Mucosa of gallbladder (tissue), 1 donor: Measurements from ENCODE around the gene ISLR. TPM values are rescaled to one million over a fixed set of nuclear protein-coding genes. Genes with fewer than 3 reads are reported as not detected.
A peak's percentile ranks its signal among the peaks of the same experiment; 100 is the strongest.

Experiments
- DNase-seq: peaks from one replicate; pipeline ENCODE4 v3.0.0-alpha.2; 2020; ENCODE audit warnings: low spot score
- total RNA-seq: library from RNA; stranded (reverse); gene quantifications from one replicate; pipeline ENCODE4 v1.2.1, GENCODE V29; 2021
- donor health status: DM: no; HTN: no; CAD: no.

Gene ISLR
- total RNA-seq, 1 donor from 2014 or later: 53.0 TPM

DNA sequence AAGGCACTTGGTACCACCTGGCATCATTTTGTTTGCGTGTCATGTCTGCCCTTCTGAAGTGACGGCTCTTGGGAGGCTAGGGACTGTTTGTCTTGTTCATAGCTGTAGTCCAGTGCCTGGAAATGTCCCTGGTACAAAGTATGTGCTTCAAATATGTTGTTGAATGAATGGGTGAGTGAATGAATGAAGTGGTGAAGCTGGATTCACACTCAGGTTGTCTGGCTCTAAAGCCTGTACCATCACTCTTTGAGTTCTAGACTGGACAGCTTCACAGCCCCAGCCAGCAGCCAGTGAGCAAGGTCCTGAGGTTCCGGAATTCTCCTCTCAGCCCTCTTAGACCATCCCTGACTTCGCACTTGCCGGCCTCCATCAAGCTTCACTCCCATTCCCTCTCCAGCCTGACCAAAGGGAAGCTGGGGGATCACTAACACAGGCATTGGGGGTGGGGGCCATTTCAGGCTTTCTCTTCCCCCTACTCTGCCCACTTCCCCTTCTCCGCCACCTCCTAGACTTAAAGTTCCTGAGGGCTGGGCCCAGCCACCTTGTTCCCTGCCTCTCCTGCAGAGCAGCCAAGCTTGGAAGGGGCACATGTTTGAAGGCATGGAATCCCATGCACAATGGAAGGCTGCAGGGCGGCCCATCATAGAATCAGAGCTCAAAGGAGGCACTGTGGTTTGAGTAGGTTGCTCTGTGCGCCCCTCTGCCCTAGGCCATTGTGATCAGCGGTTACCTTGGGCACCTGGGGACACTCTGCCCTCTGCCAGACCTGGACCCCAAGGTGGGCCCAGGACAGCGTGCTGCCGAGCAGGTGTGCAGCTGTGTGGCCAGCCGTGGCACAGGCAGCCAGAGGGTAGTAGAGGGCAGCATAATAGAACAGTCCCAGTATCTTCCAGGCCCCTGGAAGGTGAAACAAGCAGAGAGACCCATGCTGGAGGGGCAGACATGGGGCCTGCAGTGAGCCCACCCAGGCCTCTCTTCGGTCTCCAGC is 21.4 kb downstream of the ISLR start:
- no peak for DNase-seq

DNA sequence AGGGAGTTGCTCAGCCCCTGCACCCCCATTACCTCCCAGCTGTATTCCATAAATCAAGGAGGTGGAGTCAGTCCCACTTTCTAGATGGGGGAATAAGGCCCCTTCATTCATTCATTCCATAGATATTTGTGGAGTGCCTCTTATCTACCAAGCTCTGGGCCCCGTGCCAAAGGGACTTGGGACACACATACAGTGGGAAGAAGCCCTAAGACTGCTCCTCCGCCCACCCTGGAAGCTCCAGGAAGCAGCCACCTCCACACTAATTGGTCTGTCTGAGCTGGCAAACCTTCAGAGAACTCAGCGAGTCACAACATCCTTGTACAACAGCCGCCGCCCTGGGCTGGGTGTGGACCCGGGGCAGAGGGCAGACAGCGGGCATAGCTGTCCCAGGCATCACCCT is 22.7 kb downstream of the ISLR start:
- peak; percentile 78 for DNase-seq

DNA sequence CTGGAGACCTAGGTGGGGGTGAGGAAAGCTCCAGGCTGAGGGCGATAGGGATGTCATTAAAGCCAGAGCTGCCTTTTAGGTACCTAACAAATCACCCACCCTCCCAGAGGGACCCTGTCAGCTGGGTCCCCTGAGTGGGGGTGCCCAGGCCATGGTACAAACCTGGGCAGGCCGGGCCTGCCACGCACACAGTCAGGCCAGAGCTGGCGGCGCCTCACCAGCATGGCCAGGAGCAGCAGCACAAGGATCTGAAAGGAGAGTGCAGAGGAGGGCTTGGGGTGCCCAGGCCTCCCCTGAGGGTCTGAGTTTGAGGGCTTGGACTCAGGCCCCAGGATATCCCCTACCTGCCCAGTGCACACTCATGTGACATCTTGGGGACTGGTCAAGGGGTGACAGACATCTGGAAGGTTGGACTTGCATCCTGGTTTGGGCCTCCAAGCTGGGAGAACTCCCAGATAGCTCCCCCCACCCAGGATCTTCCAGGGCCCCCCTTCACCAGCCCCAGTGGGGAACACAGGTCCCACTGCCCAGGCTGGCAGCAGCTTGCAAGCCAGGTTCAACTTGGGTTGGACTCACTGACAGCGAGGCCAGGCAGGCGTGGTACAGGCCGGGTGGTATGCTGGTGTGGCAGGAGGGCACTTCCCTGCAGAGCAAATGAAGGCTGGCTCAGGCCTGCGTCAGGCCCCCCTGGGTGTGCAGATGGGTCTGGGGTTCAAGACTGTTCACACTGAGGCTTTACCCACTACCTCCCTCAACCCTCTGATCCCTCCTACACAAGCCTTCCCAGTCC is 23.9 kb downstream of the ISLR start:
- no peak for DNase-seq

DNA sequence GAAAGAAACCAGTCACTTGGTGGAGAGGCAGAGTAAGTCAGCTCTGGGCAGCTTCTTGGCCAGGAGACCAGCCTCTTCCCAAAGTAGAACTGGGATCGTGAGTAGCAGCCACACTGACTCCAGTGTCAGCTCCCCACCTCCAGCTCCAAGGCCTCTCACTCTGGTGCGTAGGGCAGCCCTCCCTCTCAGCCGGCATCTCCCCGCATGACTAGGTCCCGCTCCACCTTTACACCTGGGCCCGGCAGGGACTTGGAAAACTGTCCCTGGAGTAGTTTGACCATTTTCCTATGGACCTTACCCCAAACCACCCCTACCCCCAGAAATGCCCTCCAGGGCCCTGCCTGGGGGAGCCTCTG is 25.8 kb downstream of the ISLR start:
- no peak for DNase-seq

DNA sequence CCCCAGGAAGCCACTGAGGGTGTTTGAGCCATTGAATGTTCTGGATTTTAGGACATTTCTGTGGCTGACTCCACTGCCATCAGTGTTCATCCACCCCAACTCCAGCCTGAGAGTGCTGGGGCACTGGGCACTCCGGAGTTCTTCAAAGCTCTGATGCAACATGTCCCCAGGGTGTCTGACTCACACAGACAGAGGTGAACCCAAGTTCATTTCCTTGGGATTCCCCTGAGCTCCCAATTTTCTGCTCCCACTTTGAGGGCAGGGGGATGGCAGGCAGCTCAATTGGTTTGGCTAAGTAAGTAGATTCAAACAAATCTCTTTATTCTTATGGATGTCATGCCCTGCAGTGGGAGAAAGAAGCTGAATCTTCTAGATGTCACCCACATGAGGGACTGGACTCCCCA is 26.9 kb downstream of the ISLR start:
- peak; percentile 32 for DNase-seq

DNA sequence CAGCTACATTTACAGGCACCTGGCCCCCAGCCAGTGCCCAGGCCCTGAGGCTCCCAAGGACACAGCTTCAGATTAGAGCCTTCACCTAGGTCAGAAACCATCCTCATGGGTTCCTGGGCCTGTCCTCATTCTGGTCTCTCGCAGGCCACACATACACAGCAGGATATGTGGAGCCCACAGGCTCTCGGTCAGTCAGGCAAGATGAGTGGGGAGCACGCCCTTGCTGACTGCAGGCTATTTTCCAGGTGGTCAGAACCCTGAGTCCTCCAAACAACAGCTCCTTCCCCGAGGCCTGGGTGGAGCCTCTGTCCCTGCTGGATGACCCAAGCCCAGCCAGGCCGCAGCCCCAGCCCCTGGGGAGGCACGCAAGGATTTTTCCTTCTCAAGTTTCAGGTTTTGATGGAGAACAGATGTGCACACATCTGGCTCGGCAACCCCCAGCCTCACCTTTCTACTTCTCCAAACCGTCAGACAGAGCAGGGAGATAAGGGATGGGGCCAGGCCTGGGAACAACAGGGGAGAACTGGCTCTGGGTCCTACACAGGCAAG is 27.4 kb downstream of the ISLR start:
- no peak for DNase-seq

DNA sequence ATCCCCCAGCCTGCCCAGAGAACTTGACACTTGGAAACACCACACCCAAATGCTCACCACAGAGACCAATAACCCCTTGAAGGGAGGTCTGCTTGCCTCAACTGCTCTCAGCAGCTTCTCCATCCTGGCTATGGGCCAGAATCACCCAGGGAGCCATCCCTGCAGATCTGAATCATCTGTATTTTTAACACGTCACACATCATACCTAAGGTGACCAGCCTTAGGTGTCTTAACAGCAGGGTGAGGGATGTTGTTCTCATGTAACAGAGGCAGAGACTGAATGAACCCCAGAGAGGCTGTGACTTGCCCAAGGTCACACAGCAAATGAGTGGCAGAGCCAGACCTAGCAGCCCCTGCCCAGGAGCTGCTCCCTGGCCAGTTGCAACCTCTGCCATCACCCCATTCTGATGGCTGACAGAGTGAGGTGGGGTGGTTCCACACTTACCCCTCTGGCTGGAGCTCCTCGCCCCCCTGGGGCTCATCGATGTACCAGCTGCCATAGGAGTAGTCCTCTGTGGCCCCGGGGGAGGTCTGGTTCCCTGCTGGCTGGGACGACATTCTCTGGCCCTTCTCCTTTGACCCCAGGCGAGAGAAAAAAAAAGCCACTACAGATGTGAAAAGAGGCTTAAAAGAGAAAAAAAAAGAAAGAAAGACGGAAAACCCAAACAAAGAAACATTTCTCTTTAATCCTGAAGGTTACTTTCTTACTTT is 28.4 kb downstream of the ISLR start:
- no peak for DNase-seq

DNA sequence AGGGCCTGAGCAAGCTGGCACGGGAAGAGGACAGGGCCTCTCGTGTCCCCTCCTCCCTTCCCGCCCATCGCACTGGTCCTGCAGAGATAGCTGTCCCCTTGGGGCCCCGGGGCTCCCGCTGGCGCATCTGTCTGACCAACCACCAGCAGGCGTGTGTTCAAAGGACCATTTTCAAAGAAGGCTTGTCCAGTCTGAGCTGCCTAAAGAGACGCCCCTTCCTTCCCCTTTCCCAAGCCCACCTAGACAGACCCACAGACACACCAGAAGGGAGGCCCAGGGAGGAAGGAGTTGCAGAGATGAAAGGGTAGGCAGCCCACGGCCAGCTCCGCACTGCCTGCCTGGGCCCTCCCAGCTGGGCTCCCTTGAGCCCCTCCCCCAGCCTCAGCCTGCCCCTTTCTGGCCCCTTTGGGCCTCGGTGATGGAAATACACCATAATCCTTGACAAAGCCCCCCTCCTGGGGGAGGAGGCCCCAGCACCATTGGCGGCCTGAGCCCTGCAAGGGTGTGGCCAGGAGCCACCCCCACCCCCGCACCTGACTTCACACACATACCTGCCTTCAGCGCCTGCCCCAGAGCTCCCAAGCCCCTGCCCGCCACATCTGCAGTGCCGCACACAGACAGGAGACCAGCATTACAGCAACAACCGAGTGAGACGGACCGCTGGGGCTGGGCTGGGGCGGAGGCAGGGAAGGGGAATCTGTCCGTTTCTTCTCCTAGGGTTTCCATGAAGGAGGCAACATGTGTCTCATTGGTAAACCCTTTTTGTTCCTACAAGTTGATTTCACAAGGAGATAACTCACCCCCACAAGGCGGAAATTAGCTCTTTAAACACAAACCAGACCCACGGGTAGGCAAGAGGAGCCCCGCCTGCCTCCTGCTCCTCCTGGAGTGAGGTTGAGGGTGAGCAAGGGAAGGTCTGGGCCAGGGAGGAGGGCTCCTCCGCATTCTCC is 29.2 kb downstream of the ISLR start, which contains the start of gene STRA6:
Gene STRA6, minus strand, starts transcription at position 336 of the 950 bp plus-strand sequence. CDS start 520 bp downstream, outside the sequence.
- no peak for DNase-seq

DNA sequence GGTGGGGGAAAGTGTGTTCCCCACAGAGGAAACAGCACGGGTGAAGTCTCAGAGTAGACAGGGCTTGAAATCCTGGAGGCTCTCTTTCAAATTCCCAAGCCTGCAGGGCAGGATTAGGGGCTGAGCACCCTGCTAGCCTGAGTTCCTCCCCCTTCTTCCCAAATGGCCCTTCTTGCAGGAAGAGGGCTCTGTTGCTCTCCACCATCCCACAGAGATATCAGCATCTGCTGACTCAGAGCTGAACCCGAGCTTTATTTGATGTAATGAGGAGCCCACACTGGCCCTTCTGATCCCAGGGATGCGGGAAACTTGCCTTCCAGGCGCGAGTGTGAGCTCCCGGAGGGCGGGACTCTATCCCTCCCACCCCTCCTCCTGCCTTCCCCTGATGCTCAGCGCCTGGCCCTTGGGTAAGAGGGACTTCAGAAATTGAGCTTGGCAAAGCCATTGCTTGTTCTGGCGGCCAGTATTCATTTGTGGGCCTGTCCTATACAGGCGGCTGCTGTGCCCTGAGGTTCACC is 30.5 kb downstream of the ISLR start:
- peak; percentile 23 for DNase-seq

DNA sequence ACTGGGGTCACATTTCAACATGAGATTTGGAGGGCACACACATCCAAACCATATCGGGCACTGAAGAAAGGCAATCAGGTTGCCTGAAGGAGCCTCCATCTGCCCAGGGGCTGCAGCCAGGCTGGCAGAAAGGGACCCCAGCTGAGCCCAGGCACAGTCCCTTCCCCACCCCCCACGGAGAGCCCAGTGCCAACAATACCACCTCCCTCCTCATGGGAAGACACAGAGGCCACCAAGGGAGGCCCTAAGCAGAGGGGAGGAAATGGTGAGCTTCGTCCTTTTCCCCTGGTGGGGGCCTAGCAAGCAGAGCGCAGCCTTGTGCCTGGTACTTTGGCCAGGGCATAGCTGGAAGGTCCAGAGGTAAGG is 32.1 kb downstream of the ISLR start:
- DNase-seq: no peak

DNA sequence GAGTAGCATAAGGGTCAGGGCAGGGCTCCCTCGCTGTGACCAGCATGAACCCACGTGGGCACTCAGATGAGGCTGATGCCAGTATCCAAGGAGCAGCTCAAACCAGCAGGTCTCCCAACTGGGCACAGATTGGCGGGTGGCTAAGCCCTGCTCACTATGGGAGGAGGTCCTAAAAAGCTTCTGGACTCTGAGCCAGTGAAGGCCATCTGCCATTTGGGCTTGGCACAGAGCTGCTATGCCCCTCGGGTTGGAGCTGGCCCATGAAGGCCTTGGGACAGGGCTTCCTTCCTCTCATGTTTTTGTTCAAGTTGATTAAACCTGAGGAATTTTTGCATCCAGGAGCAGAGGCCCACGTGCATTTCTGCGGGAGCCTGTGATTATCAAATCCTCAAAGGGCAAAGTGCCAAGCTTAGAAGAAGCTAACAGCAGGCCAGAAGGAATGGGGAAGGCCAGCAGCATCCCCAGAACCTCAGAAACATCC is 33.3 kb downstream of the ISLR start:
- DNase-seq: no peak

DNA sequence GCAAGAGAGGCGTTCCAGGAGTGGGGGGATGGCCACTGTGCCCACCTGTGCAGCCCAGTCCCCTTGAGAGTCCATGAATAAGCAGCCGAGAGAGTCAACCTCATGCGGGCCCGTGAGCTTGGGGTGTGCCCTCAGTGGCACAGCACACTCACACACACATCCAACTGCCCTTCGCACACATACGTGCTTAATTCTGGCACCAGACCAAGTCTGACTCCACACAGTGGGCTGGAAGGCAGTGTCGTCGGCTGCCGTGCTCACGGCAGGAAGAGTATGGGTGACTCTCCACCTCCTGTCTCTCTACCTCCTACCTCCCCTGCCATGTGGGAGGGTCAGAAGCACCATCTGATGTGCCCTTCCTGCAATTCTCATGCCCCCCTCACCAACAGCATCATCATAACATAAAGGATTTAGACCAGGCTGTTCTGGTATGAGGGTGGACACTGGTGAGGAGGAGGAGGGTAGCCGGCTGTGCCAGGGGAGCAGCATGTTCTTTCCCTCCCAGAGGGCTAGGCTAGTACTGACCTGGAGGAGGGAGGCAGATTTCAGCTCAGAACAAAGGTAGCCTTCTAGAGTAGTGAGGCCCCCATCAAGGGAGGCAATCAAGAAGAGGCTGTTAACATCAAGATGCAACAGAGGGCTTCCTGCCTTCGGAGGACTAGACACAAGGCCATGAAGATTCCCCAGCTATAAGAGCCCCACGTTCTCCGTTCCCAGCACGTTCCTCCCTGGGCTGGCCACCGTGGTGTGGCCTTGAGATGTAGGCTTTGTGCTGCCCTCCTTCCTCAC is 34.3 kb downstream of the ISLR start:
- DNase-seq: no peak

DNA sequence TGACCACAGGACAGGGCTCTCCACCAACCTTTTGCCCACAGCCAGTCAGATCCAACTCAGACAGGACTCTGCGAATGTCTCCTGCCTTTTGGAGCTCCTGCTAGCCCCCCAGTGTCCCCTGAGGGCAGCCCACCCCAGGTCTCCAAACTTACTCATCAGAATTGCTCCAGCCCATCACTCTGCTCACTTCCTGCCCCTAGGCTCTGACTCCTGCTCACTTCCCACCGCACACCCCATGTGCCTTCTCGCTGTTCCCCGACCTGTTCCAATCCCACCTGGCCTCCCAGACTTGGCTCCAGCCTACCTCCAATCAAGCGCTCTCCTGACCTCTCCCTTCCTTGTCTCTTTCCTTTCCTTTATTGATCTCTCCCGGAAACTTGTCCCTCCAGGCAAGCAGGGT is 35.0 kb downstream of the ISLR start:
- no peak for DNase-seq

DNA sequence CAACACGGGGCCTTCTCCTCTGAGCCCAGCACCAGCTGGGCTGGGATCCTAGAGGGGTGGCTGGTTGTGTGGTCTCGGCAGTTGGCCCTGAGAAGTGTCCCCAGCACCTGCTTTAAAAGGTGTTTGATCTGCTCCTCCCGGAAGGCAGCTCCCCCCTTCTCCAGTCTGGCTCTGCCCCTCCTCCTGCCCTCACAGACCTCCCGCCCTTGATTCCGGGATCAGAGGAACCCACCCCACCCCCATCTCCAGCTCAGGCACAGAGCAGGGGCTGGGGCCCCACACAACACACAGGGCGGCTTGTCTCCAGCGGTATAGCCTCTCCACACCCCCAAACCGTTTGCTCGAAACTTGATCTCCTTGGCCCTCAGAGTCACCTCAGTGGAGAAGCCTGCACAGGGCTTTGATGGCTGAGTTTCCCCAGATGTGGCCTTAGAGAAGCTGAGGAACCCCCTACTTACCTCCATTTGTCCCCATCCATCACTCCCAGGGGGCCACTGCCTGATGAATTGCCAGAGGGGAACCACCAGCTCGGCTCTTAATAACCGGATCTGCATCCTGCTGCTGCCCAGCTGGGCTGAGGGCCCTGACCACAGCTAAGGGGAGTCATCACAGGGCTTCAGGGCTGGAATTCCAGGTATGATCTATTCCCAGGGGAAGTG is 35.5 kb downstream of the ISLR start:
- no peak for DNase-seq

DNA sequence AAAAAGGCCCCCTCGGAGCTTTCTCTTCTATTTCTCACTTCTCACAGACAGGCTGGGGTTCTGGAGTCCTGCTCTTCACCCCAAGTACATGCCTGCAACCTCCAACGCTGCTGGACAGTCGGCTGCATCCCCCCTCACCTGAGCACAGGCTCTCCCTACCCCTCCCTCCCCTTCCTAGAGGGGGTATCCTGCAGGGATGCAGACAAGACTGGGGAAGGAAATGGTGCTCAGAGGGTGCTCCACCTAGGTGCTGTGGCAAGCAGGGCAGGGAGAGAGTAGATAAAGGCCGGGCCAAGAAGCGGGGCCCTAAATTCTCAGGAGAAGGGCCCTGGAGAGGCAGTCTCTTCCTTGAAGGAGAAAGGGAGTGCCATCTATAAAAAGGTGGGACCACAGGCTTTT is 36.0 kb downstream of the ISLR start:
- DNase-seq: no peak

DNA sequence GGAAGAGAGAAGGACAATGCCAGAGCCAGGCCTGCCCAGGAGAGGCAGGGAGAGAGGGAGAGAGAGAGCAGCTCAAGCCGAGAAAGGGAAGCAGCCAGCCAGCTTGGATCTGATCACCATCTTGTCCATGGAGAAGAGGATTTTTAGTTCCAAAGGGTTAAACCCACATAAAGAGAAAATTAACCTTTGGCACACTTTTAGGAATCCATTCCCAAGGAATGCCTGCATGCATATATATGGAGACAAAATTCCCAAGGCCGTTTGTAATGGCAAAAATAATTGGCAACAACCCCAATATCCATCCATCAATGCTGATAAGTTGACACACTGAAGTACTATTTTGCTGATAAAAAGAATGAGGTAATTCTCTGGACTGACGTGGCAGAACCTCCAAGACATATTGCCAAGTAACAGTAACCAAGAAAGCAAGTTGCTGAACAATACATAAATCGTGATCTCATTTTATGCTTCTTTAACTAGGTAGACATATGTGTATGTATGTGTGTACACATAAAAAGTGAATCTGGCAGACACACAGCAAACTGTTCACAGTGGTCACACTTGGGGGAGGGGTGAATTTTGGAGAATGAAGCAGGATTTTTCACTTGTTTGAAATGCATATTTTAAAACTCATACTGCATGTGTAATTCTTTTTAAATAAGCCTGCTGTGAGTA is 36.6 kb downstream of the ISLR start:
- no peak for DNase-seq

DNA sequence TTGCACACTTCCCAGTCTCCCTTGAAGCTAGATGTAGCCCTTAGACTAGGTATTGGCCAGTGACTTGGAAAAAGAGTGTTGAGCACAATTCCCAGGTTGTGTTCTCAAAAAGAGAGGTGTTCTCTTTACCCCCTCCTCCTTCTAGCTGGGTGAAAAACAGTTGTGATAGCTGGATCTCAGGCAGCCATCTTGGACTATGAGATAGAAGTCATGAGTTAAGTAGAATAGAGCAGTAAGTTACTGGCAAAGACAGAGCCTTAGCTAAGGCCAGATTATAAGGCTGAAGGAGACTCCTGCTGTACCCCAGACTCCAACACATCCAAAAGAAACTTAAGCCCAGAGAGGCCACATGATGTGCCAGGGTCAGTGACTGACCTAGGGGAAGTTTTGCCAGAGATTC is 37.2 kb downstream of the ISLR start:
- DNase-seq: no peak

DNA sequence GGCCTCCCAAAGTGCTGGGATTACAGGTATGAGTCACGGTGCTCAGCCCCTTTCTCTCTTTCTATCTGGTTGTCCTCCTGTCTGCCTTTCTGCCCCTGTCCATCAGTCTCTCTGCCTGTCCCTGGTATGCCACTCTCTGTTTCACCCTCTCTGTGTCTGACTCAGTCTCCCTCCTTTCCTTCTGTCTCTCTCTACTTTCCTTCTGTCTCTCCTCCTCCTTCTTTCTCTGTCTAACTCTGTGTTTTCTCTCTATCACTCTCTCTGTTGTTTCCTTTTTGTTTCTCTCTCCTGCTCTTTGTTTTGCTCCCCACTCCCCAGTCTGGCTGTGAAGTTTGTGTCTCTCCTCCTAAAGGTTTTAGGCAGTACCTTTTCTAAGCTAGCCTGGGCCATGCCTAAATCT is 38.1 kb downstream of the ISLR start:
- no peak for DNase-seq
